GM19023 (cell line): ENCODE results near the gene SGMS1.
"Not testable (repeated sequence)": the region's sequence is repeated elsewhere in the genome, so short reads cannot be mapped to it uniquely, and the experiment has no call there.

Experiments
- ATAC-seq: cut with Tn5 transposase; IDR thresholded peaks from one replicate; pipeline ENCODE4 v1.9.1; 2021; ENCODE audit warnings: mild to moderate bottlenecking, moderate library complexity; ENCODE audit not compliant: unreplicated experiment

Gene SGMS1

DNA sequence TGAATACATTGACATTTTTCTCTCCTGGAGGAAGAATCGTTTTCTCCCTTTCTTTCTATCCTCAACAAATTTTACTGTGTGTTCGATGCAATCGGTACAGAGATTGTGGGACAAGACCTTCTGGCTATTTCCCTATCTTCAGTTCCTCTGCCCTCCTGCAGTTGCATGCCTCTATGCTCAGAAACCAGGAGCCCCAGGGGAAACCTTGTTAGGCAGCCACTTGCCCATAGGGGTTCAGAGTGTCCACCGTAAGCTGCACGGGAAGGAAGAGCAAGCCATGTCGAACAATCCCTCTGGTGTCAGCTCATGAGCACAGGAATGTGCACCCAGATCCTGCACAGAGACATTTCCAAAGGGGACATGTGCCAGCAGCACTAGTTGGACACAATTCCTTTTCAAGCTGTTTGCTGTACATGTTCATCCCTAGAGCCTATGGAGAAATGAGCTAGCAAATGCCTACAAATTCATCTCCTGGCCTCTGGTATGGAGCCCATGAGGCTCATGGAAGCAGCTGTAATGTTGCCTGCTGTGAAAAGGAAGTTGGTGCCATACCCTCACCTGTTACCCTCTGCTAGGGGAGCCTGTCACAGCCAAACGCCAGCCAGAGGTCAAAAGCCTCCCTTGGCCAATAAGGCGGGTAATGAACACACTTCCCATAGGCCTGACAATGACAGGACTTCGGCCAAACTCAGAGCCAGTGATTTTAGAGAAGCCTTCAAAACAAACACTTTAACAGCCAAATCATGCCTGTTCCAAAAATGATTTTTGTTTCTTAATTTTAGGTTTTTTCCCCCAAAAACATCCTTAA lies 336.6 kb downstream of the SGMS1 start:
- ATAC-seq, result no peak

DNA sequence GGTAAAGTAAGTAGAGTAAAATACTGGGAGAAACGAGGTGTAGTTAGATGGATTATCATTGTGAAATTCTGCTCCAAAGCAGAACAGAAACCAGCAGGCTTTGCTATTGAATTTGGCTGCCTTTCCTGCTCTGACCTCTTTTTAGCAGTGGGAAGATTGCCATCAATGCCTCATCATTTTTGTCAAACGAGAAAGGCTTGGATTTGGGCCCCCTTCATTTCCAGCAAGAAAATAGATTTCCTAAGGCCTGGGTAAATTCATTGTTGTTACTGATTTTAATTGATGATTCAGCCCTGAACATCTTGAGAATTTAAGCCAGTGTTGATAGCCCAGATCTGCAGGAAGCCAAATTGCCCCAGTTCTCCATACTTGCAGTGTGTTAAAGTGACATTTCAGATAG lies 337.2 kb downstream of the SGMS1 start:
- no peak for ATAC-seq

DNA sequence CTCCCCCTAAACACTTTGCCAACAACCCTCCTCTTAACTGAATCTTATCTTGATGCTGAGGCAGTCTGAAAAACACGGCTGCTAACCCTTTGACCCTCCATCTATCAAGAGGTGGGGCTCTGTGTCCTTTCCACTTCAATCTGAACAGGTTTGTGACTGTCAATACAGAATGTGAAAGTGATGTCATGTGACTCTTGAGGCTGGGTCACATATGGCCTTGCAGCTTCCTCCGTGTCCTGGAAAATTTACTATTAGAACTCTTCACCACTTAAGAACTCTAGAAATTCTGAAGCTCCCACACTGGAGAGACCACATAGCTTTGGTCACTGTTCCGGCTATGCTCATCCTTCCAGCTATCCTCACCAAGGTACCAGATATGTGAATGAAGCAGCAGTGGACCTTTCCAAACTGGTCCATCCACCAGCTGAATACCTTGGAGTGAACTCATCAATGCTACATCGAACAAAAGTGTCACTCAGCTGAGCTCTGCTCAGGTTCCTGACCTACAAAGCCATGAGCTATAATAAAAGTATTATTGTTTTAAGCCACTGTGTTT lies 341.7 kb downstream of the SGMS1 start:
- no peak for ATAC-seq

DNA sequence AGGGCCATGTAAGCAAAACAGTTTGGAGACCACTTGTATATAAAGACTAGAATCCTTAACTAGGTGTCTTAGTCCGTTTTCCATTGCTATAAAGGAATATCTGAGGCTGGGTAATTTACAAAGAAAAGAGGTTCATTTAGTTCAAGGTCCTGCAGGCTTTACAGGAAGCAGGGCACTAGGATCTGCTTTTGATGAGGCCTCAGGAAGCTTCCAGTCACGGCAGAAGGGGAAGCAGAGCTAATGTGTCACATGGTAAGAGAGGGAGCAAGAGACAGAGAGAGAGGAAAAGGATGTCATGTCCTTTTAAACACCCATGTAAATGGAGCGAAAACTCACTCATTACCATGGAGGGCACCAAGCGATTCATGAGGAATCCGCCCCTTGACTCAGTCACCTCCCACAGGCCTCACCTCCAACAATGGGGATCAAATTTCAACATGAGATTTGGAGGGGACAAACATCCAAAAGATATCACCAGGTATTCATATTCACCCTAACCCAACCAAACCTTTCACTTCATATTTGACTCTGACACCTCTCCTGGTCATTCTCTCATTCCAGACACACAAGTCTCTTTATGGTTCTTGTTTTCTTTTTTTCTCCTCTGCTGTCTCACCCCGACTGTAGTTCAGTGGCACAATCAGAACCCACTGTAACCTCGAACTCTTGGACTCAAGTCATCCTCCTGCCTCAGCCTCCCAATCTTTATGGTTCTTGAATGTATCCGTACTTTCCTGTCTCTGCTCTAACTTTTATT lies 342.4 kb downstream of the SGMS1 start:
- ATAC-seq, result no peak

DNA sequence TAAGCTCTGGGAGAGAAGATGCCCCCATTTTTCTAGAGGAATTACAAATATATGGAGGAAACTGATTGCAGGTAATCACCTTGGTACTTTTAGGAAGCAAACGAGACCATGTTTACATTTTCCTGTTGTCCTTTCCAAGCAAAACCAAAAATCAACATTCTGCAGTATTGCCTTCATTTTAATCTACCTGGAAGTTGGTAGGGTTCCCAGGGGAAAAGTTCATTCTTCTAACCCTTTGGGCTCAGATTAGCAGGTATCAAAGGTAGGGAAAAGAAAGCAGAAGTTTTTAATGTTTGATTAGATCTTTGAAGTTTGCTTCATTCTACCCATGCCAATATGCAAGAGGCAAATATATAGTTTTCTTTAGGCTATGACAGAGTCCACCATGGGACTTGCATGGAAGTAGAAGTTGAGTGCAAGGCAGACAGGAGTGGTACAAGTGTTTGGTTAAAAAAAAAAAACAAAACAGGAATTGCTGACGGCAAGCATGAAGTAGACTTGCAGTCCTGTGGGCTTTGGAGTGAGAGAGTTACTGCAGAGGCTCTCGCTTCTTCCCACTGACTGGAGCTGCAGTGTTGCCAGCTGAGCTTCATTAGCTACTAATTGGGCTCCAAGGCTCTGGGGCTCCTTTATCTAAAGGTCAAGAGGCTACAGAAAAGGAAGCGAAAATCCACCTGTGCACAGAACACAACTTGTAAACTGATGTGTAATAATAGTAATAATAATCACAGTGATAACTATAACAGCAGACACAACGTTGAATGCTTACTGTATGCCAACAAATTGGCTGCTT lies 343.5 kb downstream of the SGMS1 start:
- ATAC-seq, result no peak

DNA sequence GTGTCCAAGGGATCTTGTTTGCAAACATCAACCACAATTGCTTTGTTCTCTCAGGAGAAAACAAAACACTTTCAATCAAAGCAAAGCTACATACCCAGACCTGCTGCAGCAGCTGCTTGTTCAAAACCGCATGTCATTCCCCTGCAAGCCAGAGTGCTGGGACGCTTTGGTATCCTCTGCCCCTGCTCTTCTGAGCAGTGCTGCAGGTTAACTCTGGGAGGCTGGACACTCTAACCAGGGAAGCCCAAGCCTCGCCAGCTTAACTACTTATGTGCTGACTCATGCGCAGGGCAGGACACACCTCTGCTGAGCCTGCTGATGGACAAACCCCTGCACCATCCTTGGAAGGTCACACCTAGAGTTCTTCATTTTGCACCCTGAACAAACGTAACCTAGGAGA lies 344.3 kb downstream of the SGMS1 start:
- no peak for ATAC-seq

DNA sequence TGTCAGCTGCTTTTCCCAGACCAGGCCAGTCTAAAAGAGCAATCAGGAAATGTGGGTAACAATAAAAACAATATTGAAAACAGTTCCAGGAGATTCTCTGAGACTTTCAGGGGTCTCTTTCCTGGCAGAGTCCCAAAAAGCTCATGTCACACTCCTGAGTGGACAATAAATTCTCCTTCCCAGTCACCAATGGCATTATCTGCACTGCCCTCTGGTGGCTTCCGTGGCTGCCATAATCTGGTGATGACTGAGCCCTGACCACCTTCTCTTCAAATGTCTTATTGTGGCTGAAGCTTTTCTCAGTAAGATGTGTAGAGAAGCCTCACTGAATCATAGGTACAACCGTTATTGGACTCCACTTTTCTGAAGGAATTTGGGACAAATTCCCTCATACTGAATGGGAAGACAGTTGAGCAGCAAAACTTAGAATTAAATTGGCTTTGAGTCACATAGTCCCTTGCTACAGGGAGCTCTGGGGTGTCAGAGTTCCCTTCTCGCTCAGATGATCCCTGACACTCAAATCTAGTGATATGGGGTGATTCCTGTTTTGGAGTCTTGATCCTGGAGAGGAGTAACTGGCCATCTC lies 348.0 kb downstream of the SGMS1 start:
- peak; percentile 52 for ATAC-seq

DNA sequence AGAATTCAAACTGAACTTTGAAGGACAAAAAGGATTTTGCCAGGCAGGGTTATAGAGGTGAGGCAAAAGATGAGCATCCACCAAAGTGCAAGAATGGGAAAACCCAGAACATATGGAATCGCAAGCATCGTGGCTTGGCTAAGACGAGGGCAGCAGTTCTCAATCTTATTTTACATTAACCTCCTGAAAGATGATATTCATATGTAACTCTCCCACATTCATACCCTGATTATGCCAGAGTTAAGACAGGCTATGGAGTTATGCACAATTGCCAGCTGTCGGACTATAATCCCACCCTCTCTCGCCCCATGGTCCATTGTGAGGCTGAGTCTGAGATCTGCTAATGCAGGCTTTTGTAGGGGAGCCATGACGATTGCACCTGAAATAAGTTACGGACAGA lies 351.2 kb downstream of the SGMS1 start:
- no peak for ATAC-seq

DNA sequence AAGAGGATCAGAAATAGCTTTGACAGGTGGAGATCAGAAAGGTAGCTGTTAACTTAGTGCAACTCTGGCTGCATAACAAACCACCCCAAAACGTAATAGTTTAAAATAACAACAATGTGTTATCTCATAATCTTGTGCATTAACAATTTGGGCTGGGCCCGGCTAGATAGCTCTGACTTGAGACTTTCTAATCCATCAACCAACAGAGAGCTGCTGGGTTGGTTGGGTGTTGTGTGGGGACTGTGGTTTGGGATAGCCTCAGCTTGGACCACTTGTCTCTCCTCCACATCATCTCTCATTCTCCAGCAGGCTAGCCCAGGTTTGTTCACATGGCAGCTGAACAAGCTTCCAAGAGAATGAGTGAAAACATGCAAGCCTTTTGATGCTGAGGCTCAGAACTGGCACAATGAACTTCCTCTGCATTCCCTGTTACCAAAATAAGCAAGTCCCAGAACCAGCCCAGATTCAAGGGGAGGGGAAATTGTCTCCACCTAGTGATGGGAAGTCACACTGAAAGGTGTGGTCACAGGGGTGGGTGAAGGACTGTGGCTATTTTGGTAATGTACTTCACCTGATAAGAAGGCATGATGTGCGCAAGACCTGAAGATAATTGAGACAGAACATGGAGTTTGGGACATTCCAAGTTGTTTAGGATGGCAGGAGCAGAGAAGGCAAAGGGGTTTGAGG lies 352.0 kb downstream of the SGMS1 start:
- no peak for ATAC-seq

DNA sequence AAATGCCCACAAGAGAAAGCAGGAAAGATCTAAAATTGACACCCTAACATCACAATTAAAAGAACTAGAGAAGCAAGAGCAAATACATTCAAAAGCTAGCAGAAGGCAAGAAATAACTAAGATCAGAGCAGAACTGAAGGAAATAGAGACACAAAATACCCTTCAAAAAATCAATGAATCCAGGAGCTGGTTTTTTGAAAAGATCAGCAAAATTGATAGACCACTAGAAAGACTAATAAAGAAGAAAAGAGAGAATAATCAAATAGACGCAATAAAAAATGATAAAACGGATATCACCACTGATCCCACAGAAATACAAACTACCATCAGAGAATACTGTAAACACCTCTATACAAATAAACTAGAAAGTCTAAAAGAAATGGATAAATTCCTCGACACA lies 355.9 kb downstream of the SGMS1 start:
- not testable (repeated sequence) for ATAC-seq

DNA sequence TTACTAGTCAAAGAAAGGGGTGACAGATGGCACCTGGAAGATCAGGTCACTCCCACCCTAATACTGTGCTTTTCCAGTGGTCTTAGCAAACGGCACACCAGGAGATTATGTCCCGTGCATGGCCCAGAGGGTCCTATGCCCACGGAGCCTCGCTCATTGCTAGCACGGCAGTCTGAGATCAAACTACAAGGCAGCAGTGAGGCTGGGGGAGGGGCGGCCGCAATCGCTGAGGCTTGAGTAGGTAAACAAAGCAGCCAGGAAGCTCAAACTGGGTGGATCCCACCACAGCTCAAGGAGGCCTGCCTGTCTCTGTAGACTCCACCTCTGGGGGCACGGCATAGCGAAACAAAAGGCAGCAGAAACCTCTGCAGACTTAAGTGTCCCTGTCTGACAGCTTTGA lies 361.1 kb downstream of the SGMS1 start:
- ATAC-seq, result not testable (repeated sequence)

DNA sequence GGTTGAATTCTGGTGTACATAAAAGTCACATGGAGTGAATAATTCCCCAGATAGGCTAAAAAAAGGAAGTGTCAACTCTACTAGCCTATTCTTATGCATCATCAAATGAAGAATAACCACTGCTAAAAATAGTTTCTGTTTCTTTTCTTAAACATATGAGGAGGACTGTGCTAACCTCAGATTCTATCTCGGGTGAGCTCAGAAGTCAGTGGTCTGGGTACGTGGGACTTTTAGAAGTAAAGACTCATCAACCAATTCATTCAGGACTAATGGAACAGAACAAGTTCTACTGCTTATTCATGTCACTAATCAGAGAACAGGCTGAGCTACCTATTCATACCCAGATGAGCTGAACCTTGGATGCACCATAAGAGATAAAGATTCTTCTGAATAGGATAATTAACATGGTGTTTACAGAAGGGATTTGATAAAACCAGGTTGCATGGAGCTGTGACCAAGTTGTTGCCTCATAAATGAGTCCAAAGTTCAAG lies 362.9 kb downstream of the SGMS1 start:
- peak; percentile 95 for ATAC-seq
